Testis (tissue), 3 donors: ENCODE data around the gene MAP3K1. TPM values are rescaled to one million over a fixed set of nuclear protein-coding genes. Genes with fewer than 3 reads are reported as not detected.

Experiments used
- DNase-seq: peaks from one replicate; pipeline ENCODE4 v3.0.0-alpha.2; 2019
- H3K27ac ChIP-seq, 2 donors: fragments of 200-600 bp; sonication (generic); one replicate each; pipeline ENCODE4 v1.5.1; 2019
- H3K27me3 ChIP-seq: fragments of 200-600 bp; sonication (generic); one replicate; pipeline ENCODE4 v1.5.1; 2019
- H3K36me3 ChIP-seq: fragments of 200-600 bp; sonication (generic); one replicate; pipeline ENCODE4 v1.5.1; 2017; ENCODE audit warnings: low read depth; ENCODE audit errors: missing control alignments
- H3K4me1 ChIP-seq: fragments of 200-600 bp; sonication (generic); one replicate; pipeline ENCODE4 v1.5.1; 2019
- H3K4me3 ChIP-seq, 2 donors: fragments of 200-600 bp; sonication (generic); one replicate each; pipeline ENCODE4 v1.5.1; 2017 to 2019
- H3K9me3 ChIP-seq: fragments of 200-600 bp; sonication (generic); one replicate; pipeline ENCODE4 v1.5.1; 2017
- POLR2A ChIP-seq: fragments of 450-650 bp; IDR thresholded peaks from one replicate; pipeline ENCODE4 v1.6.1; 2017; ENCODE audit warnings: antibody characterized with exemption, mild to moderate bottlenecking, moderate library complexity
- WGBS, 2 donors: methylation state at CpG; one replicate each; pipeline ENCODE4 v1.1.5; 2018; 5-methylcytosine and 5-hydroxymethylcytosine counted together
- intact Hi-C: fragments of 100-400 bp; cut with DNase I; formaldehyde crosslinking; loops from one replicate; pipeline ENCODE4 v1.15.1; 2023; ENCODE audit warnings: low total_unique reads
- polyA plus RNA-seq: library from polyadenylated mRNA; stranded (reverse); fragments of 350-450 nt; fragmentation: Illumina TruSeq; extraction: RNeasy Lipid Tissue Mini Kit (QIAGEN cat#74804); gene quantifications from one replicate; pipeline ENCODE4 v1.2.3, GENCODE V29; 2014; ENCODE audit warnings: low read depth, low replicate concordance; ENCODE audit not compliant: insufficient read depth
- total RNA-seq, 2 donors: library from RNA; depleted of rRNA; stranded (reverse); fragments of >200 nt; gene quantifications; one replicate each; pipeline ENCODE4 v1.2.3, GENCODE V29; 2016
- TF ChIP-seq, protein P1 (sequence below), 3 experiments: fragments of 450-650 bp in 2 of 3; fragments of 200-600 bp in 1 of 3; sonication (generic) in 1 of 3; IDR thresholded peaks; one replicate each; pipeline ENCODE4 v1.5.1; 2016 to 2019; ENCODE audit warnings: antibody characterized with exemption in 3 of 3, mild to moderate bottlenecking in 2 of 3, moderate library complexity in 1 of 3

The MAP3K1 gene
- total and polyA plus RNA-seq, 3 donors from 2014 or later = 20.4 to 52.0 (median 42.5) TPM

DNA sequence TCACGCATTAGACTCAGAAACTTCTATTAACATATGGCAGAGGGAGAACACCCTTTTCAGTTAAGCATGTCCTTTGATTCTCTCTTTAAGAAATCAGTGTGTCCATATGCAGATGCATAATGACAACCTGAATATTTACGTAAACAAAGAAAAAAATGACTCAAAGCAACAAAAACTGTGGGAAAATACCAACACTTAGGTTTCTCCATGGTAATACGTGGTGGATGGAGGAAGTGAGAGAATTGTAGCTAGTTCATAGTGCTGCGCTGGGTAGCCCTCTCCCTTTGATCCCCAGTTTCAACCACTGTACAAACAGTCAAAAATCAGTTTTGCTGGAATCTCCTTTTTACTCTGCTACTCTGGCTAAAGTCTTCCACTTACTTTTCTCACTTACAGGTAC lies 2.0 kb upstream of the MAP3K1 start:
- intact Hi-C loops = no loop called here
- TF ChIP-seq POLR2A = no peak
- TF ChIP-seq, protein P1, sequence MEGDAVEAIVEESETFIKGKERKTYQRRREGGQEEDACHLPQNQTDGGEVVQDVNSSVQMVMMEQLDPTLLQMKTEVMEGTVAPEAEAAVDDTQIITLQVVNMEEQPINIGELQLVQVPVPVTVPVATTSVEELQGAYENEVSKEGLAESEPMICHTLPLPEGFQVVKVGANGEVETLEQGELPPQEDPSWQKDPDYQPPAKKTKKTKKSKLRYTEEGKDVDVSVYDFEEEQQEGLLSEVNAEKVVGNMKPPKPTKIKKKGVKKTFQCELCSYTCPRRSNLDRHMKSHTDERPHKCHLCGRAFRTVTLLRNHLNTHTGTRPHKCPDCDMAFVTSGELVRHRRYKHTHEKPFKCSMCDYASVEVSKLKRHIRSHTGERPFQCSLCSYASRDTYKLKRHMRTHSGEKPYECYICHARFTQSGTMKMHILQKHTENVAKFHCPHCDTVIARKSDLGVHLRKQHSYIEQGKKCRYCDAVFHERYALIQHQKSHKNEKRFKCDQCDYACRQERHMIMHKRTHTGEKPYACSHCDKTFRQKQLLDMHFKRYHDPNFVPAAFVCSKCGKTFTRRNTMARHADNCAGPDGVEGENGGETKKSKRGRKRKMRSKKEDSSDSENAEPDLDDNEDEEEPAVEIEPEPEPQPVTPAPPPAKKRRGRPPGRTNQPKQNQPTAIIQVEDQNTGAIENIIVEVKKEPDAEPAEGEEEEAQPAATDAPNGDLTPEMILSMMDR (IDR thresholded peaks at IDR 0.05) = no peak
- Histone ChIP-seq H3K36me3 (no peaks in the 10 kb centered on the region), H3K9me3 (no peaks in the 10 kb centered on the region), H3K4me1 (no peaks in the 10 kb centered on the region), H3K4me3 (no peak overlapping the region), H3K27me3 (no peaks in the 10 kb centered on the region), H3K27ac (no peak overlapping the region)
- no peak for DNase-seq
- 71 to 76% methylated on average over 4 of the region's 4 CpGs for WGBS, 2 donors

DNA sequence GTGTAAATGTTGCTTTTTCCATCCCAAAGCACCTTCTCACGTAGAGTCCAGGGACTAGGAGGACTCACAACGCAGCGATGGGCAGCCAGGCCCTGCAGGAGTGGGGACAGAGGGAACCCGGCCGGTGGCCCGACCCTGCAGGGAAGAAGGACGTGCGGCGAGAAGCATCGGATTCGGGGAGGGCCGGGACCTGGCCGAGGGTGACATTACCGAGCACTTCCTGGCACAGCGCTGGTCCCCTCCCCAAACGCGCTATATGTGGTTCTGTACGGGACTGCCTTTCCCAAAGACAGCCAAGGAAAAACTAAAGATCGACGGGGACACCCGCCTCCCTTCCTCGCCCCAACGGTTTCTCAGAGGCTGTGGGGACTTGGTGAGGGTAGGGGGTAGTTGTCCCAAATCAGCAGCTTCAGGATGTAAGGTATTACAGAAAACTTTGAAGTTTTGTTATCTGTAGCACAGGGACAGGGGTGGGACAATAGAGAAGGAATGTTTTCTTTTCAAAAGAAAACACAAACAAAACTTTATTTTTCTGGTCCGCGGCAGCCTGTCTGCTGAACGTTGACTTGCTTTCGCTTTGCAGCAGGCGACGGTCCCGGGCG lies 887 bp upstream of the MAP3K1 start:
- Histone ChIP-seq H3K9me3 (no peaks in the 10 kb centered on the region), H3K4me1 (no peaks in the 10 kb centered on the region), H3K36me3 (no peaks in the 10 kb centered on the region), H3K27ac (peak overlapping the region; percentile 95 to 97), H3K4me3 (peak overlapping the region; percentile 95 to 97), H3K27me3 (no peaks in the 10 kb centered on the region)
- 0 to 1% methylated on average over 26 to 31 of the region's 31 CpGs for WGBS, 2 donors
- DNase-seq = peak; percentile 53
- intact Hi-C loops = no loop called here
- TF ChIP-seq, protein P1 (IDR thresholded peaks at IDR 0.05) = peak in 1 of 3 experiments; percentile 4
- no peak for TF ChIP-seq POLR2A

DNA sequence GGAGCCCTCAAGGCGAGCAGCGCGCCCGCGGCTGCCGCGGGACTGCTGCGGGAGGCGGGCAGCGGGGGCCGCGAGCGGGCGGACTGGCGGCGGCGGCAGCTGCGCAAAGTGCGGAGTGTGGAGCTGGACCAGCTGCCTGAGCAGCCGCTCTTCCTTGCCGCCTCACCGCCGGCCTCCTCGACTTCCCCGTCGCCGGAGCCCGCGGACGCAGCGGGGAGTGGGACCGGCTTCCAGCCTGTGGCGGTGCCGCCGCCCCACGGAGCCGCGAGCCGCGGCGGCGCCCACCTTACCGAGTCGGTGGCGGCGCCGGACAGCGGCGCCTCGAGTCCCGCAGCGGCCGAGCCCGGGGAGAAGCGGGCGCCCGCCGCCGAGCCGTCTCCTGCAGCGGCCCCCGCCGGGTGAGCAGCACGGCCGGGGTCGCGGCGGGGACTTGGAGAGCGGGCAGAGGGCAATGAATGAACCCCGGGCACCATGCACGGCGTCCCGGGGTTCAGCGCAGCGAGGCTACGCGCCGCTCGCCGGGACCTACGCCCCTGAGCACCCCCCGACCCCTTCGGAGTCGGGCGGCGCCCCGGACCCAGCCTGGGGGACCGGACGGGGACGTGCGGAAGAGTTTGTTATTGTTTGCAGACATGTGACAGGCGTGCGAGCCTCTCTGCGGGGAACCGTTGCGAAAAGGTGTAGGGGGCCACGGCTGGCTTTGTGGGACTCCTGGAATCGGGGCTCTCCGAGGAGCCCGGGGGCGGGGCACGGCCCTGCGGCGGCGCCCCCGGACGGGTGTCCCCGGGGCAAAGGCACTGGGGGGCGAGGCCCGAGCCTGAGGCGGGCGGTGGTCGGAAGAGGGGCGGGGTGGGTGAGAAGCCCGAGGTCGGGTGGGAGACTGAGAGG lies 553 bp downstream of the MAP3K1 start:
- intact Hi-C loops = no loop called here
- no peaks in the 10 kb centered on the region for H3K36me3 ChIP-seq
- H3K27ac ChIP-seq = peak overlapping the region; percentile 95 to 97
- H3K4me3 ChIP-seq = peak overlapping the region; percentile 95 to 97
- H3K9me3 ChIP-seq = no peaks in the 10 kb centered on the region
- 0 to 1% methylated on average over 16 to 48 of the region's 116 CpGs for WGBS, 2 donors
- no peaks in the 10 kb centered on the region for H3K27me3 ChIP-seq
- peak; percentile 35 for DNase-seq
- TF ChIP-seq, protein P1 (IDR thresholded peaks at IDR 0.05) = no peak
- TF ChIP-seq POLR2A = no peak
- H3K4me1 ChIP-seq = no peaks in the 10 kb centered on the region

DNA sequence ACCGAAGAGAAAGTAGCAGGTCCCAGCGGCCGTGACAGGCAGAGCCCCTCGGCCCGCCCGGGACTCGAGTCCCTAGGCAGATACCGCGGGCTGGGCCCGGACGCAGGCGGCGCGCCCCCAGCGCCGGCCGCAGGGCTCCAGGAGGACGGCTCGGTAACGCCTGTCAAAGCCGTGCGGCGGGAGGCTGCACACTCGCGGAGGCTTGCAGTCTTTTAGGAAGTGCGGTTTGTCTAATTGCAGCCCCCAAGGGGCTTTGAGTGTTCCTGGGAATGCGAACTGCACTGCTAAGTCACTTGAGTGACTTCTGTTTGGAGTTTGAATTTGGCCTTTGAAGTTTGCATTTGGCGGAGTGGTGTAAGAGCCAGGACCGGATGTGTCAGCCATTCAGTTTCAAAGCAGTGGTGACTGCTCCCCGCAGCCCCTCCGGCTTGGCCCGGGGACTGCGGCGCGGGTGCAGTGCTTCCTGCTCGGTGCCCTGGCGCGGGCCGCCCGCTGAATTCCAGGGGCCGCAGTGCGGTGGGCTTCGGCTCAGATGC lies 1.3 kb downstream of the MAP3K1 start:
- peak overlapping the region; percentile 95 to 97 for H3K27ac ChIP-seq
- peak overlapping the region; percentile 95 to 97 for H3K4me3 ChIP-seq
- no peaks in the 10 kb centered on the region for H3K9me3 ChIP-seq
- DNase-seq = peak; percentile 59
- WGBS, 2 donors = 0% methylated on average over 6 to 25 of the region's 43 CpGs
- H3K36me3 ChIP-seq = no peaks in the 10 kb centered on the region
- intact Hi-C loops = no loop called here
- TF ChIP-seq, protein P1 (IDR thresholded peaks at IDR 0.05) = no peak
- no peak for TF ChIP-seq POLR2A
- no peaks in the 10 kb centered on the region for H3K27me3 ChIP-seq
- H3K4me1 ChIP-seq = no peaks in the 10 kb centered on the region
